Measurements from ENCODE around the gene GRM8. TPM values are rescaled to one million over a fixed set of nuclear protein-coding genes. Genes with fewer than 3 reads are reported as not detected.

GRM8 gene
- total RNA-seq, 1 donor from 2014 or later = not detected

DNA sequence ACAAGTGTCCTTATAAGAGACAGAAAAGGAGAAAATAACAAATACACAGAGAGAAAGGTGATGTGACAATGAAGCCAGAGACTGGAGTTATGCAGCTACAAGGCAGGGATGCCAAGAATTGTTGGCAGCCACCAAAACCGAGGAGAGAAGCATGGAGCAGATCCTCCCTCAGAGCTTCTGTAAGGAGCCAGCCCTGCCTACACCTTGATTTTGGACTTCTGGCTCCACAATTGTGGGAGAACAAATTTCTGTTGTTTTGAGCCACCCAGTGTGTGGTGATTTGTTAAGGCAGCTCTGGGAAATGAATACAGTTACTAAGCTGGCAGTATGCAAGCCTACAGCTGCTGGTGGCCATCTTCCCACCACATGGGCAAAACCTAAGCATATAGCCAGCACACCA lies 163.6 kb downstream of the GRM8 start:
- DNase-seq (no peak), ATAC-seq (no peak)
- no peak for TF ChIP-seq CTCF (IDR thresholded peaks at IDR 0.05)
- Histone ChIP-seq H3K4me3 (no peak overlapping the region), H3K27me3 (no peaks in the 10 kb centered on the region), H3K27ac (no peak overlapping the region), H3K36me3 (no peaks in the 10 kb centered on the region), H3K9me3 (no peaks in the 10 kb centered on the region), H3K4me1 (no peaks in the 10 kb centered on the region)
- intact Hi-C loops (cut with DNase I) = no loop called here

DNA sequence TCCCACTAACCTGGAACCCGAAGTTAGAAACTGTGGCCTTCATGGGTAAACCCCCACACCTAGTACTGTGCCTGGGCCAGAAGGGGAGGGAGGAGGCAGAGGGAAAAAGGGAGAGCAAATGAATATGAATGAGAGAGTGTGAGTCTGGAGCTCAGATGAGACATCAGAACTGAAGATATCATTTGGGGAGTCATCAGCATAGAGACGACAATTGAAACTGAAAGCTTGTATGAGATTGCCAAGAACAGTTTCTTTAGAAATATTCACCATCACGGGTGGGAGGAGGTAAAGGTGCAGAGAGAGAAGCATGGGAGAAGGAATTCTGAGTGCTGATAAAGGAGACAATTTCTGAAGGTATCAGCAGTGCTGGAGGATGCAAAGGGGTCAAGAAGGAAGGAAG lies 171.2 kb downstream of the GRM8 start:
- DNase-seq = no peak
- Histone ChIP-seq H3K27ac (no peak overlapping the region), H3K4me1 (no peaks in the 10 kb centered on the region), H3K27me3 (no peaks in the 10 kb centered on the region), H3K36me3 (no peaks in the 10 kb centered on the region), H3K4me3 (no peak overlapping the region), H3K9me3 (no peaks in the 10 kb centered on the region)
- intact Hi-C loops (cut with DNase I) = no loop called here
- TF ChIP-seq CTCF (IDR thresholded peaks at IDR 0.05) = no peak
- ATAC-seq = no peak

- no peak for TF ChIP-seq CTCF (IDR thresholded peaks at IDR 0.05)
- Histone ChIP-seq H3K27me3 (no peaks in the 10 kb centered on the region), H3K4me1 (no peaks in the 10 kb centered on the region), H3K9me3 (no peaks in the 10 kb centered on the region), H3K36me3 (no peaks in the 10 kb centered on the region), H3K27ac (no peak overlapping the region), H3K4me3 (no peak overlapping the region)
- intact Hi-C loops (cut with DNase I) = no loop called here
- ATAC-seq (no peak), DNase-seq (no peak)
These were observed 172.2 kb downstream of the GRM8 start for GRCh38 chr7:127080576-127080975.

DNA sequence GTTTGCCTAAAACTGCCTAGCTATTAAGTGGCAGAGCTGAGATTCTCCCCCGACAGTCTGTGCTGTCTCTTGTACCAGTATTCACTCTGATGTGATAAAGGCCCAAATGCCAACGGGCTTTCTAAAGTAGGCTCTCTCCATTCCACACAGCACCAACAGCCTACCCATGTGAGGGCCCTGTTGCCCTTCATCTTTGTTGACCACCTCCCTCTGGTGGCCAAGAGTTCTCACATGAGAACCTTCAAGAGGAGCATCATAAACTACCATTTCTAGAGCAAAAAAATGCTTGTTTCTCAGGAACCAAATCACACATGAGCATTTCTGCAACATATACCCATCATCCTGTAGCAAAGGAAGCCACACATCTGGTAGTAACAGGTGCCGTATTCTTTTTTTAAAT lies 185.8 kb downstream of the GRM8 start:
- no peak overlapping the region for H3K27ac ChIP-seq
- intact Hi-C loops (cut with DNase I) = no loop called here
- no peaks in the 10 kb centered on the region for H3K27me3 ChIP-seq
- no peak for TF ChIP-seq CTCF (IDR thresholded peaks at IDR 0.05)
- ATAC-seq (no peak), DNase-seq (no peak)
- H3K4me3 ChIP-seq = no peak overlapping the region
- no peaks in the 10 kb centered on the region for H3K4me1 ChIP-seq
- no peaks in the 10 kb centered on the region for H3K36me3 ChIP-seq
- H3K9me3 ChIP-seq = no peaks in the 10 kb centered on the region

DNA sequence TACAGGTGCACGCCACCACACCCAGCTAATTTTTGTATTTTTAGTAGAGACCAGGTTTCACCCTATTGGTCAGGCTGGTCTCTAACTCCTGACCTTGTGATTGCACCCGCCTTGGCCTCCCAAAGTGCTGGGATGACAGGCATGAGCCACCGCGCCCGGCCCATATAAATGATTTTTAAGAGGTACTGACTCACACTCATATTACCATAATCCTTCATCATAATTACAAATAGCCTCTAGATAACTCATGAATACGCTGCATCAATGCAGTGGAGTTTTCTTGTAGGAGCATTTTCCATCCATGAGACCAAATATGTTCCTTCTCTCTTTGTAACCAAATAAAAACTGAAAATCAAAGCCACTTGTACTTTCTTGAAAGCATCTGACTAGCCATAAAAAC lies 193.3 kb downstream of the GRM8 start:
- Histone ChIP-seq H3K9me3 (no peaks in the 10 kb centered on the region), H3K27ac (no peak overlapping the region), H3K4me3 (no peak overlapping the region), H3K27me3 (no peaks in the 10 kb centered on the region), H3K4me1 (no peaks in the 10 kb centered on the region), H3K36me3 (no peaks in the 10 kb centered on the region)
- TF ChIP-seq CTCF (IDR thresholded peaks at IDR 0.05) = no peak
- intact Hi-C loops (cut with DNase I) = no loop called here
- ATAC-seq (no peak), DNase-seq (no peak)

DNA sequence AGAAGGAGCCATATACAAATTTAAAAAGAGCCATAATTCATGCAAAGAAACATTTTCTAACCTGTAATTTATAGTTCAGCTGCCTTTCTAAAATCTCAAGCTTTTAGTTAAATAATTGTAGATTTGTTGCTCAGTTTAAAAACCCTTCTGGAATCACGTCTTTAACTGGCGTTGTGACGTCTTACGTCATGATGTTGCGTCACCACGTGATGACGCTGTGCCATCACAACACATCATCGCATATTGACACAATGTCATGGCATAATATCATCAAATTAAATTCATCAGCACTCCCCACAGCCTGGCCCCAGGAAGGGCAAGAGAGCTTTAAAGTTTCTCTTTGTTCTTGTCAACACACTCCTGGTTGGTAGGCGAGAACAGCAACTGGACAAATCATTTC lies 194.8 kb downstream of the GRM8 start:
- Histone ChIP-seq H3K27me3 (no peaks in the 10 kb centered on the region), H3K4me1 (no peaks in the 10 kb centered on the region), H3K36me3 (no peaks in the 10 kb centered on the region), H3K27ac (no peak overlapping the region), H3K9me3 (no peaks in the 10 kb centered on the region), H3K4me3 (no peak overlapping the region)
- ATAC-seq (no peak), DNase-seq (no peak)
- TF ChIP-seq CTCF (IDR thresholded peaks at IDR 0.05) = no peak
- intact Hi-C loops (cut with DNase I) = no loop called here

Measured in upper lobe of right lung (tissue), 1 donor.